Measurements from ENCODE around the gene COL18A1. TPM values are rescaled to one million over a fixed set of nuclear protein-coding genes. Genes with fewer than 3 reads are reported as not detected.
A peak's percentile ranks its signal among the peaks of the same experiment; 100 is the strongest.

Gene COL18A1
- total and polyA plus RNA-seq, 9 of the 15 experiments (the other 6 are each of a cell fraction or from before 2014, with no cell fraction given) = 0.14 to 16.4 (median 2.0) TPM

GRCh38 chr21:45439161-45439872 is 34.4 kb downstream of the COL18A1 start (continued):
- TF ChIP-seq ZNF609 (CRISPR knock-in tag; IDR thresholded peaks at IDR 0.05; ENCODE audit: borderline replicate concordance) (0 out of 2 replicates have a peak, but pooled peaks have one; percentile 69), MYC (IDR thresholded peaks at IDR 0.05; ENCODE audit: low read depth, low read length) (peak; percentile 45), MYC (CRISPR knock-in tag; IDR thresholded peaks at IDR 0.05; ENCODE audit: borderline replicate concordance, low read depth) (no peak), ZFP91 (CRISPR knock-in tag; IDR thresholded peaks at IDR 0.05) (0 out of 2 replicates have a peak, but pooled peaks have one; percentile 33), BCOR (IDR thresholded peaks at IDR 0.05) (peak; percentile 75), RBM14 (IDR thresholded peaks at IDR 0.05; ENCODE audit: borderline replicate concordance, insufficient read depth, low read depth, low read length) (no peak), MNT (conservative IDR thresholded peaks at IDR 0.05) (peak in 1 of 2 experiments; percentile 72; a peak in 2 of 4 replicates), FOXM1 (IDR thresholded peaks at IDR 0.05; ENCODE audit: low read depth) (no peak), FOXM1 (CRISPR knock-in tag; IDR thresholded peaks at IDR 0.05; ENCODE audit: low read depth) (no peak), CBFB (CRISPR knock-in tag; IDR thresholded peaks at IDR 0.05) (peak; percentile 89), BCL6 (CRISPR knock-in tag; IDR thresholded peaks at IDR 0.05) (no peak)
